ENCODE results near the gene LTBP2. TPM values are rescaled to one million over a fixed set of nuclear protein-coding genes. Genes with fewer than 3 reads are reported as not detected.

Gene LTBP2
- total and polyA plus RNA-seq, 2 of the 13 experiments (the other 11 are each of a cell fraction or from before 2014, with no cell fraction given) = 0.20 to 0.41 TPM

DNA sequence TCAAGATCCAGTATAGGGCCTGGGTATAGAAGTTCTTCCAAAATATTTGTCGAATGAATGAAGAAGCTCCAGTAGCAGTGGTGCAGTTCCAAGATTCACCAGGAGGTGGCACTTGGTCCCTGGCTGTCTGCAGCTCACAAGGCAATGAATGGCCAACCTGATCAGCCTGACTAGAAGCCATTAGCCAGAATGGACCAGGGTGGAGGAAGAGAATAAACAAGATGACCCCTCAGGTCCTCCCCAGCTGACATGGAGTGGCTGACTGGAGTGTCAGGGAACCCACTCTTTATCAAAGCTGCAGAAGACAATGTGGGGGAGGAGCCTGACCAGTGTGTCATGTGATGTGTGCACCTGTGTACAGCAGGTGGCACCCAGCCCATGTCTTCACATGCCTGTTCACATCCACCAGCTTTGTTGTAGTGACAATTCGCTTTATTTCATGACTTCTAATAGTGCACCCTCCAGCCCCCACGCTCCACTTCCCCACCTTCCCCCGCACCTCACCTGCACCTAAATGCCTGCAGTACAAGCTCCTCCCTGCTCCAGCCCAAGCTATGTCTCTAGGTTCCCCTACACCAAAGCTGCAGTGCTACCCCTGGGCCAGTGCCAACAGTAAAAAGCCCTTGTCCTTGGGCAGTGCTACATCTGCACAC lies 3.0 kb downstream of the LTBP2 start (continued):
- no peak for TF ChIP-seq JUND (CRISPR knock-in tag; IDR thresholded peaks at IDR 0.05)
- peak; percentile 94 for TF ChIP-seq SMC3 (IDR thresholded peaks at IDR 0.05; ENCODE audit: low read length)
- TF ChIP-seq SPEN (CRISPR knock-in tag; IDR thresholded peaks at IDR 0.05; ENCODE audit: low read depth) = 0 out of 2 replicates have a peak, but pooled peaks have one; percentile 18
- no peak for TF ChIP-seq NCOA5 (CRISPR knock-in tag; IDR thresholded peaks at IDR 0.05)
- TF ChIP-seq, protein P1, sequence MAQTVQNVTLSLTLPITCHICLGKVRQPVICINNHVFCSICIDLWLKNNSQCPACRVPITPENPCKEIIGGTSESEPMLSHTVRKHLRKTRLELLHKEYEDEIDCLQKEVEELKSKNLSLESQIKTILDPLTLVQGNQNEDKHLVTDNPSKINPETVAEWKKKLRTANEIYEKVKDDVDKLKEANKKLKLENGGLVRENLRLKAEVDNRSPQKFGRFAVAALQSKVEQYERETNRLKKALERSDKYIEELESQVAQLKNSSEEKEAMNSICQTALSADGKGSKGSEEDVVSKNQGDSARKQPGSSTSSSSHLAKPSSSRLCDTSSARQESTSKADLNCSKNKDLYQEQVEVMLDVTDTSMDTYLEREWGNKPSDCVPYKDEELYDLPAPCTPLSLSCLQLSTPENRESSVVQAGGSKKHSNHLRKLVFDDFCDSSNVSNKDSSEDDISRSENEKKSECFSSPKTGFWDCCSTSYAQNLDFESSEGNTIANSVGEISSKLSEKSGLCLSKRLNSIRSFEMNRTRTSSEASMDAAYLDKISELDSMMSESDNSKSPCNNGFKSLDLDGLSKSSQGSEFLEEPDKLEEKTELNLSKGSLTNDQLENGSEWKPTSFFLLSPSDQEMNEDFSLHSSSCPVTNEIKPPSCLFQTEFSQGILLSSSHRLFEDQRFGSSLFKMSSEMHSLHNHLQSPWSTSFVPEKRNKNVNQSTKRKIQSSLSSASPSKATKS (CRISPR knock-in tag; IDR thresholded peaks at IDR 0.05) = no peak
- TF ChIP-seq ZNF556 (CRISPR knock-in tag; IDR thresholded peaks at IDR 0.05; ENCODE audit: borderline replicate concordance) = no peak
- TF ChIP-seq ZMYM4 (CRISPR knock-in tag; IDR thresholded peaks at IDR 0.05) = no peak
- TF ChIP-seq, protein P2, sequence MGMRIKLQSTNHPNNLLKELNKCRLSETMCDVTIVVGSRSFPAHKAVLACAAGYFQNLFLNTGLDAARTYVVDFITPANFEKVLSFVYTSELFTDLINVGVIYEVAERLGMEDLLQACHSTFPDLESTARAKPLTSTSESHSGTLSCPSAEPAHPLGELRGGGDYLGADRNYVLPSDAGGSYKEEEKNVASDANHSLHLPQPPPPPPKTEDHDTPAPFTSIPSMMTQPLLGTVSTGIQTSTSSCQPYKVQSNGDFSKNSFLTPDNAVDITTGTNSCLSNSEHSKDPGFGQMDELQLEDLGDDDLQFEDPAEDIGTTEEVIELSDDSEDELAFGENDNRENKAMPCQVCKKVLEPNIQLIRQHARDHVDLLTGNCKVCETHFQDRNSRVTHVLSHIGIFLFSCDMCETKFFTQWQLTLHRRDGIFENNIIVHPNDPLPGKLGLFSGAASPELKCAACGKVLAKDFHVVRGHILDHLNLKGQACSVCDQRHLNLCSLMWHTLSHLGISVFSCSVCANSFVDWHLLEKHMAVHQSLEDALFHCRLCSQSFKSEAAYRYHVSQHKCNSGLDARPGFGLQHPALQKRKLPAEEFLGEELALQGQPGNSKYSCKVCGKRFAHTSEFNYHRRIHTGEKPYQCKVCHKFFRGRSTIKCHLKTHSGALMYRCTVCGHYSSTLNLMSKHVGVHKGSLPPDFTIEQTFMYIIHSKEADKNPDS (CRISPR knock-in tag; IDR thresholded peaks at IDR 0.05) = no peak
- TF ChIP-seq PCBP1 (IDR thresholded peaks at IDR 0.05; ENCODE audit: borderline replicate concordance, low read depth, low read length) = no peak
- TF ChIP-seq ZKSCAN1 (IDR thresholded peaks at IDR 0.05; ENCODE audit: low read length) = no peak
- no peak for TF ChIP-seq CBX1 (IDR thresholded peaks at IDR 0.05; ENCODE audit: low read depth)
- no peak for TF ChIP-seq SP5 (CRISPR knock-in tag; IDR thresholded peaks at IDR 0.05; ENCODE audit: borderline replicate concordance, low read depth)
- TF ChIP-seq, protein P3, sequence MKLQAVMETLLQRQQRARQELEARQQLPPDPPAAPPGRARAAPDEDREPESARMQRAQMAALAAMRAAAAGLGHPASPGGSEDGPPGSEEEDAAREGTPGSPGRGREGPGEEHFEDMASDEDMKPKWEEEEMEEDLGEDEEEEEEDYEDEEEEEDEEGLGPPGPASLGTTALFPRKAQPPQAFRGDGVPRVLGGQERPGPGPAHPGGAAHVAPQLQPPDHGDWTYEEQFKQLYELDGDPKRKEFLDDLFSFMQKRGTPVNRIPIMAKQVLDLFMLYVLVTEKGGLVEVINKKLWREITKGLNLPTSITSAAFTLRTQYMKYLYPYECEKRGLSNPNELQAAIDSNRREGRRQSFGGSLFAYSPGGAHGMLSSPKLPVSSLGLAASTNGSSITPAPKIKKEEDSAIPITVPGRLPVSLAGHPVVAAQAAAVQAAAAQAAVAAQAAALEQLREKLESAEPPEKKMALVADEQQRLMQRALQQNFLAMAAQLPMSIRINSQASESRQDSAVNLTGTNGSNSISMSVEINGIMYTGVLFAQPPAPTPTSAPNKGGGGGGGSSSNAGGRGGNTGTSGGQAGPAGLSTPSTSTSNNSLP (IDR thresholded peaks at IDR 0.05; ENCODE audit: low read depth, low read length) = no peak
- no peak for TF ChIP-seq SNAPC2 (CRISPR knock-in tag; IDR thresholded peaks at IDR 0.05)
- no peak for TF ChIP-seq ZNF7 (CRISPR knock-in tag; IDR thresholded peaks at IDR 0.05)
- TF ChIP-seq NFKBIZ (CRISPR knock-in tag; IDR thresholded peaks at IDR 0.05) = no peak
- TF ChIP-seq, protein P4, sequence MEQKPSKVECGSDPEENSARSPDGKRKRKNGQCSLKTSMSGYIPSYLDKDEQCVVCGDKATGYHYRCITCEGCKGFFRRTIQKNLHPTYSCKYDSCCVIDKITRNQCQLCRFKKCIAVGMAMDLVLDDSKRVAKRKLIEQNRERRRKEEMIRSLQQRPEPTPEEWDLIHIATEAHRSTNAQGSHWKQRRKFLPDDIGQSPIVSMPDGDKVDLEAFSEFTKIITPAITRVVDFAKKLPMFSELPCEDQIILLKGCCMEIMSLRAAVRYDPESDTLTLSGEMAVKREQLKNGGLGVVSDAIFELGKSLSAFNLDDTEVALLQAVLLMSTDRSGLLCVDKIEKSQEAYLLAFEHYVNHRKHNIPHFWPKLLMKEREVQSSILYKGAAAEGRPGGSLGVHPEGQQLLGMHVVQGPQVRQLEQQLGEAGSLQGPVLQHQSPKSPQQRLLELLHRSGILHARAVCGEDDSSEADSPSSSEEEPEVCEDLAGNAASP (CRISPR knock-in tag; IDR thresholded peaks at IDR 0.05; ENCODE audit: borderline replicate concordance) = no peak
- TF ChIP-seq MYC (CRISPR knock-in tag; IDR thresholded peaks at IDR 0.05; ENCODE audit: borderline replicate concordance) = no peak
- TF ChIP-seq GABPA (IDR thresholded peaks at IDR 0.05; ENCODE audit: low read depth, low read length) = no peak
- 0 out of 2 replicates have a peak, but pooled peaks have one; percentile 11 for TF ChIP-seq GABPA (CRISPR knock-in tag; IDR thresholded peaks at IDR 0.05; ENCODE audit: low read depth)
- no peak for TF ChIP-seq TAF1 (CRISPR knock-in tag; IDR thresholded peaks at IDR 0.05)
- TF ChIP-seq SOX6 (IDR thresholded peaks at IDR 0.05) = no peak
- TF ChIP-seq SOX6 (CRISPR knock-in tag; IDR thresholded peaks at IDR 0.05) = peak; percentile 59
- no peak for TF ChIP-seq EZH2 (conservative IDR thresholded peaks at IDR 0.05; ENCODE audit: low read depth, low read length)
- no peak for TF ChIP-seq TAF15 (IDR thresholded peaks at IDR 0.05; ENCODE audit: low read depth, low read length, poor library complexity, severe bottlenecking)
- no peak for TF ChIP-seq ZNF33B (CRISPR knock-in tag; IDR thresholded peaks at IDR 0.05)

Data from HepG2 (cell line).